Fibroblast of mammary gland (primary cell): ENCODE measurements around the gene HMX1.

ENCODE experiments used
- DNase-seq: peaks from one replicate; pipeline ENCODE4 v3.0.0-alpha.2; 2010; ENCODE audit warnings: low read depth
- H3K4me3 ChIP-seq: 2 replicates; pipeline ENCODE4 v1.5.1; 2011; ENCODE audit warnings: low read depth, mild to moderate bottlenecking, low read length, moderate library complexity; ENCODE audit not compliant: control insufficient read depth
- CTCF ChIP-seq: conservative IDR thresholded peaks from 2 replicates; pipeline ENCODE4 v1.5.1; 2011; ENCODE audit warnings: low read depth, low read length, inconsistent platforms; ENCODE audit not compliant: control insufficient read depth, insufficient read depth

The HMX1 gene

DNA sequence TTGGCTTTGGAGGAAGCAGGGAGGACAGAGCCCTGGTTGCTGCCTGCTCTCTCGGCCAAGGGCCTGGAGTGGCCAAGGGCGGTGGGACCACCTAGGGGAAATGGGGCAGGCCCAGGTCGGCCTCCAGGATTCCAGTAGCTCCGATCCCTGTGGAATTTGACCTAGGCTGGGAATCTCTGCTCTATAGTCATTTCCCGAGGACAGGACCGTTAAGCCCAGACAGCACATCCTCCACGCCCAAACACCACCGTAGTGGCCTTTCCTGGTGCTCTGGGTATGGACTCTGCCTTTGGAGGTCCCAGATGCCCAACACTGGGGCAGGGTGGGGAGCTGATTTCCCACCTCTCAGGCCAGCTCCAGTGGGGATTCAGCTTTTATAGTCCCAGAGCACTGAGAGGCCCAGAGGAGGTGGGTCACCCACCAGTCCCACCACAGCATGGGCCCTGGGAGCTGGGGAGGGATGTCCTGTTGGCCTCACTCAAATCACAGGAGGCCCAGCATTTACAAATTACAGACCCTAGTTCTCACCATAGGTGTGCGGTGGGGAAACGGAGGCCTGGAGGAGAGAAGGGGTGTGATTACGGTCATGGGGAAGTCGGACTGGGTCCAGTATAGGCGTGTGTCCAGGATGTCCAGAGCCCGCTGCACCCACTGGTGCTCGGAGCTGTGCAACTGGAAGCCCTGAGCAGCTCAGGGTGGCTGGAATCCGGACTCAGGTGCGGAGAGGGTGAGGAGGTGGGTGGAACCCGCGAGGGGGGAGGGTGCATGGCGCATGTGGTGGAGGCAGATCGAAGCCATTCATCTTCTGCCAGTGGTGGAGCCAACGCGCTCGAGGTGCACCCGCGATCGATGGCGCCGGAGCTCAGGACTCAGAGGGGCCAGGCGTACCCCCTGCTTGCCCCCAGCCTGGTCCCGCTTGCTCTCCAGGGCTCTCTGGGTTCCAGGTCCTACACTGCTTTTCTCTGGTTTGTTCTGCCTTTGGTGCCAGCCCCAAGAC, 7.7 kb downstream of the HMX1 start:
- DNase-seq, result no peak
- no peak overlapping the region for H3K4me3 ChIP-seq
- no peak for TF ChIP-seq CTCF

DNA sequence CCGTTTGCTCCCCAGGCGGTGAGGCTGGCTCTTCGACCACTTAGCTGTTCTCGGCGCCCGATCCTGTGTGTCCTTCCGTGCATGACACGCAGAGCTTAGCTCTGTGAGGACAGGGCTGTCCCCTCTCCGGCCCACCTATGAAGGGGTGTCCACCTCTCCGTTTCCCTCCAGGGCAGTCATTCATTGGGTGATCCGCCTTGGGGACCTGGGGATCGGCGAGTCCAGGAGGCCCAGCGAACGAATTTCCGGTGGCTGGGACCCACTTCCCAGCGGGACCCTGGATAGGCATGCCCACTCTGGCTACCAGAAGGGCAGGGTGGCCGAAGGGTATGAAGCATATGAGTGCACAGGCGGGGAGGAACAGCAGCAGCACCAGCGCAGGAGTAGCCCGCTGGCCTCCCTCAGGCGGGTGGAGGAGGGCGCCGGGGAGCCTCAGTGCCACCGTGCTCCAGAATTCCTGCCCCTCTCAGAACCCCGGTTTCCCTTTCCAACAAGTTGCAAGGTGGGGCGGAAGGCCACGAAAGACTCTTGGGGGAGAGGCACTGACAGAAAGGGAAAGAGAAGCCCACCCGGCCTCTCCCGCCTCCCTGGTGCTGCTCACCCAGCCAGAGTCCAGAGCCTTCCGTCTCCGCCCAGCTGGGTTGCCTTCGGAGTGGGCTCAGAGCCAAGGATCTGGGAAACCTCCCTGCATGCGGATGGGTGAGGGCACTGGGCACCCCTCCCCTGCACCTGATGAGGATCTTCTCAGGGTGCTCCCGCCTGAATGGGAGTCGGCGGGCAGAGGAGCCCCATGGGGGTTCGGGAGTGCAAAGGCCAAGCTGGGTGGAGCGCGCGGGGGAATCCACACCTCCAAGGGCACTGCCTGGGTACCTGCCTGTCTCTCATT, 8.6 kb downstream of the HMX1 start:
- no peak overlapping the region for H3K4me3 ChIP-seq
- TF ChIP-seq CTCF, result no peak
- DNase-seq, result no peak

GRCh38 chr4:8862334-8862733, 9.3 kb downstream of the HMX1 start:
- no peak overlapping the region for H3K4me3 ChIP-seq
- no peak for TF ChIP-seq CTCF
- DNase-seq, result no peak

DNA sequence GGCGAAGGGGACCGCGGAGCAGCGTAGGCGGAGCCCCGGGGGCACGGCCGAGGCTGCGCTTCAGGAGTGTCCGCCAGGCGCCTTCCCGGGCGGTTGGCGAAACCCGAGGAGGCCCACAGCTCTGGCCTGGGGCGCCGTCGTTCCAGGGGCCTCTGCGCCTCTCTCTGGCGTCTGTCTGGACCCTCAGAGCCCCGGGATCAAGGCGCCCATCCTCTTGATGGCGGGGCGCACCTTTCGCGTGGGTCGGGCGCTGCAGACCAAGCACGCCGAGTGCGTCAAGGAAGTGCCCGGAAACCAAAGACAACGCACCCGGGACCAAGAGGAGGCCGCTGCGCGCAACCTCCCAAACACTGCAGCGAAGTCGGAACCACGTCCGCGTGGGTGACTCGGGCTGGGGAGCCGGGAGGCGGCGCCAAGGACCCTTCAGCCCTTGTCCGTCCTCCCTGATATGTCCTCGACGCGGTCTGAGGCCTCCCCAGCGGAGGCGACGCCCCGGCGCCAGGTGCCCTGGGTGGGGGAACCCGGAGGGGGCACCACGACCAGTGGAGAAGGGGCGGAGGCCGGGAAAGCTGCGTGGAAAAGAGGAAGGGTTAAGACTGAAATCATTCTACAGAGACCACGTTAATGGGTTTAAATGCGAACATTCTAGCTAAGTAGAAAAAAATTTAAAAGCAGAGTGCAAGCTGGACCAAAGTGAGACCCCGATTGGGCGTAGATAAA, 9.9 kb downstream of the HMX1 start:
- no peak for DNase-seq
- H3K4me3 ChIP-seq, result no peak overlapping the region
- no peak for TF ChIP-seq CTCF

DNA sequence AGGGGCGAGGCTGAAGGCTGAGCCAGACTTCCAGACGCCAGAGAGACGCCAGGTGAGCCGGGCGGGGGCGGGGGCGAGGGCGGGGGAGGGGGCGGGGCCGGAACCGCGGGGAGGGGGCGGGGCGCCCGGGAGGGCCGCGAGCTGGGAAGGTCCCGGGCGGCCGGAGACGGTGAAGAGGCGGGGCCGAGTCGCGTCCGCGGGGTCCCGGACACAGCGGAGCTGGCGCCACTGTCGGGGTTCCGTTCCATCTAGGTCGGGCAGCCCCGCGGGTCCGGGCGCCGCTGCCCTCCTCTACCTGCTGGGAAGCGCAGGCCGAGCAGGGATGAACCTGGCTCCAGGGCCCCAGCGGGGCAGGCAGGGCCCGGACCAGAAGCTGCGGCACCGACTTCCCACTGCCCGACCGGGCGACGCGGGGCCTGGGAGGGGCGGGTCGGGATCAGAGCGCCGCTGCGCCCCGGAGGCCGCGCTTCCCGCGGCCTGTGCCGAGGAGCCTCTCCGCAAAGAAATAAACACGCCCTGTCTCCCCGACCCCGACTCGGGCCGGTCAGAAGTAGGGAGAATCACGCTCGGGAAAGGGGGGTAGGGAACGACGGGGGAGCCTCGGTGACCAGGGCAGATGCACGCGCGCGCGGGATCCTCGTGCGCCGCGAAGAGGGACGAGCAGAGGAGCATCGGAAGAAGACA, 10.6 kb downstream of the HMX1 start:
- no peak for TF ChIP-seq CTCF
- no peak overlapping the region for H3K4me3 ChIP-seq
- no peak for DNase-seq
